MM.1S (cell line): ENCODE results near the gene ECSCR.

Experiments
- CTCF ChIP-seq: fragments of 300-600 bp; sonication (generic); IDR thresholded peaks from 2 replicates; pipeline ENCODE4 v1.5.1; 2016; ENCODE audit warnings: antibody characterized with exemption, low read length, mixed read lengths
- EZH2phosphoT487 ChIP-seq: fragments of 300-600 bp; sonication (generic); IDR thresholded peaks from 2 replicates; pipeline ENCODE4 v1.6.1; 2018; ENCODE audit warnings: antibody characterized with exemption, low read length

- TF ChIP-seq EZH2phosphoT487 = no peak
- TF ChIP-seq CTCF = no peak
Observed at GRCh38 chr5:139418793-139419192, 43.8 kb downstream of the ECSCR start.
